Fibroblast of villous mesenchyme (primary cell): Measurements from ENCODE around the gene NUPR1. TPM values are rescaled to one million over a fixed set of nuclear protein-coding genes. Genes with fewer than 3 reads are reported as not detected.
"Not testable (repeated sequence)": the region's sequence is repeated elsewhere in the genome, so short reads cannot be mapped to it uniquely, and the experiment has no call there.

Experiments
- DNase-seq: peaks from one replicate; pipeline ENCODE4 v3.0.0-alpha.2; 2010; ENCODE audit warnings: low read depth
- H3K4me3 ChIP-seq: 2 replicates; pipeline ENCODE4 v1.5.1; 2011; ENCODE audit warnings: low read depth, mild to moderate bottlenecking, low read length
- CTCF ChIP-seq: IDR thresholded peaks from 2 replicates; pipeline ENCODE4 v1.5.1; 2012; ENCODE audit warnings: low read depth, mild to moderate bottlenecking, low read length; ENCODE audit not compliant: insufficient read depth
- total RNA-seq: library from RNA; depleted of rRNA; stranded (reverse); fragments of >200 nt; gene quantifications from 2 replicates; pipeline ENCODE4 v1.2.3, GENCODE V29; 2012

The NUPR1 gene
- total RNA-seq, 1 donor, result 8.2 TPM

GRCh38 chr16:28554634-28555423, 16.1 kb upstream of the NUPR1 start:
- peak overlapping the region; percentile 59 for H3K4me3 ChIP-seq
- TF ChIP-seq CTCF, result no peak
- DNase-seq, result no peak

GRCh38 chr16:28553776-28554633, 15.2 kb upstream of the NUPR1 start, which contains the start of gene SGF29:
Gene SGF29, plus strand, starts transcription at chr16:28553920. Its CDS starts 27,150 bp downstream, at chr16:28581070.
- peak; percentile 18 for TF ChIP-seq CTCF
- peak; percentile 94 for DNase-seq

GRCh38 chr16:28549301-28549899, 10.6 kb upstream of the NUPR1 start:
- no peak overlapping the region for H3K4me3 ChIP-seq
- peak; percentile 54 for DNase-seq
- TF ChIP-seq CTCF, result peak; percentile 58

More at GRCh38 chr16:28553776-28554633, 15.2 kb upstream of the NUPR1 start, which contains the start of gene SGF29:
- peak within 1 kb of the TSS; percentile 87 for H3K4me3 ChIP-seq

GRCh38 chr16:28548306-28548802, 9.6 kb upstream of the NUPR1 start:
- DNase-seq, result no peak
- TF ChIP-seq CTCF, result no peak
- no peak overlapping the region for H3K4me3 ChIP-seq

- no peak for TF ChIP-seq CTCF
- no peak overlapping the region for H3K4me3 ChIP-seq
- DNase-seq, result no peak
These were observed 7.9 kb upstream of the NUPR1 start for GRCh38 chr16:28546626-28547025.

- not testable (repeated sequence) for DNase-seq, H3K4me3 ChIP-seq
These were observed 7.2 kb upstream of the NUPR1 start for GRCh38 chr16:28545964-28546363.
